GM19468 (cell line): ENCODE results near the gene BEGAIN.

Source experiments
- ATAC-seq: cut with Tn5 transposase; IDR thresholded peaks from one replicate; pipeline ENCODE4 v1.9.1; 2021; ENCODE audit warnings: mild to moderate bottlenecking, moderate library complexity, moderate number of reproducible peaks; ENCODE audit not compliant: unreplicated experiment; ENCODE audit errors: extremely low read depth

Gene BEGAIN

GRCh38 chr14:100555436-100556139 is 31.6 kb downstream of the BEGAIN start:
- no peak for ATAC-seq

DNA sequence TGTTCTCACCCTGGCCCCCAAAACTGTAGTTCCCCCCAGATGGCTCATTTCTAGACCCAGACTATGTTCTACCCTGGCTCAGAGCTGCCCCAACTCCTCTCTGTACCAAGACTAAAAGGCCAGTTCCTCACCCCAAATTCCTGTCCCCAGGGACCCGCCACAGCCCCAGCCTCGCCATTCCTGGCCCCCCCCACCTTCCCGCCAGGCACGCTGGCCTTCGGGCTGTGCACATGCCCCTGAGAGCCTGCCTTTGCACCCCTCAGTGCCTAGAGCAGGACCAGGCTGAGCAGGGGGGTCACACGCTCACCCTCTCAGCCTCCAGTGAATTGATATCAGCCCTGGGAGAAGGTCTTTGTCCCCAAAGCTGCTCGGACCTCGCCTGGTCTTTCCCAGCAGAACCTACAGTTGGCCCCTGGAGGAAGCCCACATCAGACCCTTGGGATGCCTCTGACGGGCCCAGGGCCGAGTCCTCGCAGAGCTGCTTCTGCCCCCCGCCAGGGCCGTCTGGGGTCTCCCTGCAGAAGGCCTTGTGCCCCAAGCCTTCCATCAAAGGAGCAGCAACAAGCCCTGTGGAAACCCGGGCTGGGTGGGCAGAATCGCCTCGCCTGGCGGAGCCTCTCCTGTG is 32.4 kb downstream of the BEGAIN start:
- ATAC-seq, result no peak

- ATAC-seq, result no peak
Observed at GRCh38 chr14:100554082-100554677, 33.0 kb downstream of the BEGAIN start.

DNA sequence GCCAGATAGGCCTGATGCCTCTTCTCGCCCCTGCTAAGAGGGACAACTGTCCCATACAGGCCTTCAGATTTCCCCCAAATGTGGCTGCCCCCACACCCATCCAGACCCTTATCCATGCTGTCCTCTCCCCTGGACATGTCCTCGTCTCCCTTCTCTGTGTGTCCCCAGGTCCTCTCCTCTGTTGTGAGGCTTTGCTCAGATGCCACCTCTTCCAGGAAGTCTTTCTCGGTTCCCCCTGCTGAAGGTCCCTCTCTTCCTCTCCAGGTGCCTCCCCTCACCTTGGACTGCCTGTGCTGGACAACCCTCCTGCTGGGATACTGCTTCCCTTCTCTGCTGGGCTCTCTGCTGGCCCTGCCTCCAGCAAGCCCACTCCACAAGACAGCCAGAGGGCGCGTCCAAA is 33.7 kb downstream of the BEGAIN start:
- ATAC-seq, result no peak

DNA sequence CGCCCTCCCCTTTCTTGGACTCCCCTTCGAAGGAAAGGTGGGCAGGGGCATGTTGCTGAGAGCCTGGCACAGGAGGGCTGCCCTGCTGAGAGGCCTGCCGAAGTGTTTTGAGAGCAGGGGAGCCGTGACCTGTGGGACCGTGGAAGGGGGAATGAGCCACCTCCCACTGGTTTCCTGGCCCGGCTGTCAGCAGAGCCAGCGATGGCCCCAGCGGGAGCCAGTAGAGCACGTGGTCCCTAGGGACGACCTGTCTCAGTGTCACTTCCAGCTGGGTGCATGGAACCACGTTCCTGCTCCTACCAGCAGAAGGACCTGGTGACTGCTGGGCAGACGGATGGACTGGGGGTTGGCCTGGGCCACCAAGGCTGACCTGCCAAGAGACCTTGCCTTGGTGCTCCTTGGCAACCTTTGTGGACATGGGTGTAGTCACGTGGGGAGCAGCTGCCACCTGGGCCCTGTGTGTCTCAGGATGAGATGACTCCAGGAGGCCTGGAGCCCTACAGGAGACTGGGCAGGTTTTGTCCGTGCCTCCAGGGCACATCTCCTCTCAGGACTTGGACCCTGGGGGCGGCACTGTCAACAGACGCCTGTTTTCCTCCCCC is 34.6 kb downstream of the BEGAIN start:
- no peak for ATAC-seq

DNA sequence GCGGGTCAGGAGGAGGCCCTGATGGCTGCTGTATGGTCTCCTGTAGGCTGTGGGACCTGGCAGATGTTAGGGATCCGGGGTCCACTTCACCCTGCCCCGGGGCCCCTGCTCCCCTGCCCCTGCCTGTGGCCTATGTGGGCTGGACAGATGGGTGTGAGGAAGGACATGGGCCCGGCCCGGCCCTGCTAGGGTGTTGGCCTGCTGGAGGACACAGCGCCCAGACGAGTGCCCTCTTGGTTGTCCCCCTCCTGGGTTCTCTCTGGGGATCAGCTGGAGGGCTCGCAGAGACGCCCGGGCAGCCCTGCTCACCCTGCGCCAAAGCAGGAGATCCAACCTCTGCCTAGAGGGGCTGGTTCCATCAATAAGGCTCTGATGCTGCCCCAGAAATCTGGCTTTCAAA is 36.2 kb downstream of the BEGAIN start:
- no peak for ATAC-seq

- no peak for ATAC-seq
Observed at GRCh38 chr14:100549834-100550625, 37.2 kb downstream of the BEGAIN start.

- ATAC-seq, result no peak
Observed at GRCh38 chr14:100548939-100549338, 38.3 kb downstream of the BEGAIN start.

DNA sequence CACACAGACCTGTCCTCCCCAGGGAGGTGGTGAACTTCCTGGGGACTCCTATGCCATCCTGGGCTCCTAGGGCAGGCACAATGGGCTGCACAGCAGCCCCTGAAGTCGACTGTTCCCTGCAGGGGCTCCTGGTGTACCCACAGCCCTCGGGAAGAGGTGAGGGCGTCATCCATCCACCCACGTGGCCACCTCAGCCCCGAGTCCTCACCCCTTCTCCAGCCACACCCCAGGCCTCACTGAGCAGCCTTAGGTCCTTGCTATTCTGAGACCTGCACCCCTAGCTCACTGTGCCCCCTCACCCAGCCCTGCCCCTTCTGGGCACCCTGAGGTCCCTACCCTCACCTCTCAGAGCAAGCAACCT is 38.9 kb downstream of the BEGAIN start:
- no peak for ATAC-seq

GRCh38 chr14:100547633-100548294 is 39.5 kb downstream of the BEGAIN start:
- no peak for ATAC-seq

- no peak for ATAC-seq
Observed at GRCh38 chr14:100546051-100546443, 41.2 kb downstream of the BEGAIN start.

GRCh38 chr14:100545359-100545758 is 41.9 kb downstream of the BEGAIN start:
- ATAC-seq, result no peak

GRCh38 chr14:100544506-100545141 is 42.6 kb downstream of the BEGAIN start:
- ATAC-seq, result no peak

- ATAC-seq, result no peak
Observed at GRCh38 chr14:100543471-100544455, 43.5 kb downstream of the BEGAIN start.

GRCh38 chr14:100542619-100543205 is 44.5 kb downstream of the BEGAIN start:
- no peak for ATAC-seq

DNA sequence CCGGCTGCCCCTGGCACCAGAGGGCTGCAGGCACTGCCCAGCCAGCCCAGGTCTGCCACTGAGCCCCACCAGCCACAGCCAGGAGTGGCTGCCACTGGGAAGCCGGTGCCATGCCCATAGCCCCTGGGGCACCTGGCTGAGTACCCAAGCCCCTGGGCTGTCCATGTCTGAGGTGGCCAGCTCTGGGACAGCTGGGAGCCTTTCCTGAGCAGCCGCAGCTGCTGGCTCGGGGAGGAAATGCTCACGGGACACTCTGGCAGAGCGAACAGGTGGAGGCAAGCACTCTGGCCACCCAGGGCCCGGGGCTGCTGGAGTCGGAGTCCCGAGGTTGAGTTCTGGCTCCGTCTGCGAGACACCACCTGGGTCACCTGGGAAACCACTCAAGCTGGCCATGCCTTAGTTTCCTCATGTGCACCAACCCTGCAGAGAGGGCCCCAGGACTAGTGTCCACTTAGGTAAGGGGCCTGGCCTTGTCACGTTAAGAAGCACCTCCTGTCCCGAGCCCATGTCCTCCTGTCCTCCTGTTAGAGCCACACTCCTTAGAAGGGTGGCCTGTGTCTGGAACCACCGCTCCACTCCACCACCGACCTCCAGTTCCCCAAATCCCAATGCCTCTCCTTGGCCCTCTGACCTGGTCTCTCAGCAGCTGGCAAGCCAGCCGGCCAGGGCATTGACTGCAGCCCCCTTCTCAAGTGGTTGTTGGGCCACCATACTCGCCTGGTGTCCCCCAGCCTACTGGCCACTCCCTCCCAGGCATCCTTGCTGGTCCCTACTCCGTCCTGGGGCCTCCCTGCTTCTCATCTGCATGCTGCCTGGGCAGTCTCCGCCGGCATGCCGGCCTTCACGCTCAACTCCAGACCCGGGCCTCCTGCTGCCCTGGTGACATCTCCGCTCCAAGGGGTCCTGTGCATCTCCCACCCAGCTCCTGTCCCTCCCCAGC is 45.3 kb downstream of the BEGAIN start:
- no peak for ATAC-seq
